NCI-H526 treated with DMSO at 0.1 percent for 48 hours (cell line): ENCODE results near the gene VASH2.
A peak's percentile ranks its signal among the peaks of the same experiment; 100 is the strongest.
"Not testable (repeated sequence)": the region's sequence is repeated elsewhere in the genome, so short reads cannot be mapped to it uniquely, and the experiment has no call there.

Experiments
- DNase-seq: peaks from one replicate; lab custom pipeline; 2025; lab: John Stamatoyannopoulos, UW

VASH2 gene

DNA sequence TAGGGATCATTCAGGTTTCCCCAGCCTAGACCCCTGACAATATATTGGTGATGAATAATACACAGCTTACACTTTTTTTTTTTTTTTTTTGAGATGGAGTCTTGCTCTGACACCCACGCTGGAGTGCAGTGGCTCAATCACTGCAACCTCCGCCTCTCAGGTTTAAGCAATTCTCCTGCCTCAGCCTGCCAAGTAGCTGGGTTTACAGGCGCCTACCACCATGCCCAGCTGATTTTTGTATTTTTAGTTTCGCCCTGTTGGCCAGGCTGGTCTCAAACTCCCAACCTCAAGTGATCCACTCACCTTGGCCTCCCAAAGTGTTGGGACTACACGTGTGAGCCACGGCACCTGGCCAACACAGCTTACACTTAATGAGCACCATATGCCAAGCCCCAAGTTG, 7.2 kb downstream of the VASH2 start:
- no peak for DNase-seq

DNA sequence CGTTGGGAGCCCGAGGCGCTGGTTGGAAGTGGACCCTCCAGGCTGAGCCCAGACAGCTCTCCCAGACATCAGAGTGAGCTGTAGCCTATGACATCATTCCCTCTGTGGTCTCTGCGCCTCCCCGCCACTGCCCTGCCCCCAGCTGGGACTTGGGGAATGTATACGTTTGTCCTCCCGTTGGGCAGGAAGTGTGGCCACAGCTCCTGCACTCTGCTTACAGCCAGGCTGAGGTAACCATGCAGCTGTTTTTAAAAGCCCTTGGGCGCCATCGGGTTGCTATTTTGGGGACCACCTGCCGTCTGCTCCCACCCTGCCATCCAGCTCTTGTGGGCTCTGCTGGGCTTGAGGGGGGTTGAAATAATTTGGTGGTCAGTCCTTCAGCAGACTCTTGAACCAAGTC, 7.8 kb downstream of the VASH2 start:
- no peak for DNase-seq

DNA sequence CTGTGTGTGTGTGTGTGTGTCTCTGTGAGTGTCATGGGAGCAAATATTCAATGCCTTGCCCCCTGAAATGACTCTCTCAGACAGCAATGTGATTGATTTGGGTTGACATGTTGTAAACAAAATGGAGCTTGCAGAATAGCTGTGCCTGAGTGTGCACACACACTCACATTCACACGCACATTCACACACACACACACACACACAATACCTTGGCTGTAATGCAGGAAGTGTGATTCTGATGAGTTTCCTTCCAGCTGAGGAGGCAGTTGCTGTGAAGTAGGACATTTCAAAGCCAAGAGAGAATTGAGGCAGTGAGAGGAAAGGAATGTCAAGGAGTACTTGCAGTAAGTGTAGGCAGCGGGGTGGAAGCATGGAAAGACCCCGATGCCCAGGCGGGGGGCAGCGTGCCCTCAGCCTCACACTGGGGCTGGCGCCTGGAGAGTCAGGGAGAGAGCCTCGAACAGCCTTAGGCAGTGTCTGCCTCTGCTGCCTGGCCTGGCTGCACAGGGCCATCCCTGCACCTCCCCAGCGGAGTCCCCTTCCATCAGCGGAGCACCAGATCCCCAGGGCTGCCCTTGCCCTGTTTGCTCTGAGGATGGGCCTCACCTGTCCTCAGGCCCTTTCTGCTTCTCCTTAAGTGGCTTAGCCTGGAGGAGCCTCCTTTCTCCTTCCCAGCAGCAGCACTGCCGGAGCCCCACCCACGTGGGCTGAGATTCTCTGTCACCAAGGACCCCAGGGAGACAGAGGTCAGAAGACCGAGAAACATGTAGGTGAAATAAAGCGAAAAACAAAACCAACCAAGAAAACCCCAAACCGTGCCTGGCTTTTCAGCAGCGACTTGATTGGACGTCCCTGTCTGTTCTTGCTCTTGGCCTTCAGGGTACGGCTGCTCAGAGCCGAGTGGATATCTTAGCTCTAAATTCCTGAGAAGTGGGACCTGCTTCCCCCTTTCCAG, 9.2 kb downstream of the VASH2 start:
- no peak for DNase-seq

DNA sequence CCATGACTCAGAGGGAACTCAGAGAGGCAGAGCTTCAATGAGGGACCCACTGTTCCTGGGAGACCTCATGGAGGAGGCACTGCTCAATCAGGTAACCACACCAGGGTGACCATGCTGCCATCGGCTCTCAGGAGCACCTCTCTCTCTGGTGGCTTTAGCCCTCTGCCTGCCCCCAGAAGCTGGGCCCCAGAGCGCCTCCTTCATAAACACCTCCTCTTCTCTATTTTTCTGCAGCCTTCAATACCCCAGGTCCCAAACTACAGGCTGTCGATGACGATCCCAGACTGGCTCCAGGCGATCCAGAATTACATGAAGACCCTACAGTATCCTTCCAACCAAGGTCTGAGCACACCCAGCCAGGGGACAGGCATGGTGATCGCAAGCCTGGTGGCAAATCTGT, 10.6 kb downstream of the VASH2 start:
- no peak for DNase-seq

DNA sequence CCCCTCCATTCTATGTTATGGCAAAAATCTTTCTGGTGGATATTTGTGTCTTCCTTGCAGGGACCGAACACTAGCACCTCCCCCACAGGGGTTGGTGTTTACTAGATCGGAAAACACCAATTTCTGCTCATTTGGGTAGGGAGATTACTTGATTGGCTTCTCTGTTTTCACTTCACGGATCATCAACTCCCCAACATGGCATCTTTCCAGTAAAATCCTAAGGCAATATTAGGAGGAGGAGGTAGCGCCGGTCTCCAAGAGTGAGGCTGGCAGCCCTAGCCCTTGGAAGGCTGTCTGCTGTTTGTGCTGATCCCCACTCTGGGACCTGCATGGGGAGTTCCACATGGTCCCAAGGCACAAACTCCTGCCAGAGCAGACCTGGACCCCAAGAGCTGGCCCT, 12.2 kb downstream of the VASH2 start:
- peak; percentile 50 for DNase-seq

DNA sequence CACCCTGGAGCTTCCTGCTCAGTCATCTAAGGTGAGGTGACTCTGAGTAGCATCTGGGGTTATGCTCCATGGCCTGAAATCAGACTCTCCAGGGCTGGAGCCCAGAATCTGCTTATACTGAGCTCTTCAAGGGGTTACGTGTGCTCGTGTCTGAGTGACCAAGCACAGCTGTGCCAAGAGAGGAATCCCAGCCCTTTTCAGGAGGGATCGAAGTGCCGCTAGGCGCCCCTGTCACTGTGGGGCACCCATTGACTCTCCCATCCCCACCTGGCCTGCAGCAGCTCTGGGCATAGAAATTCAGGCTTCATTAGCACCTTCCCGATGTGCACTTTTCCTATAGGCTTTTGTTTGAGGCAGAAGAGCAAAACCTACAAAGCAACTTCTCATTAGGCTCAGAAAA, 13.8 kb downstream of the VASH2 start:
- DNase-seq = no peak

DNA sequence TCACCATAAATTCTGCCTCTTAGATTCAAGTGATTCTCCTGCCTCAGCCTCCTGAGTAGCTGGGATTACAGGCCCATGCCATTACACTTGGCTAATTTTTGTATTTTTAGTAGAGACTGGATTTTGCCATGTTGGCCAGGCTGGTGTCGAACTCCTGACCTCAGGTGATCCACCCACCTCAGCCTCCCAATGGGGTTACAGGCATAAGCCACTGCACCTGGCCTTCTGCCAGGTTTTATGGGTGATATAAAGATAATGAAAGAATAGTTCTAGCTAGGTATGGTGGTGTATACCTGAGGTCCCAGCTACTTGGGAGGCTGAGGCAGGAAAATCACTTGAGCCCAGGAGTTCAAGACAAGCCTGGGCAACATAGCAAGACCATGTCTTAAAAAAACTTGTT, 14.7 kb downstream of the VASH2 start:
- DNase-seq = not testable (repeated sequence)

DNA sequence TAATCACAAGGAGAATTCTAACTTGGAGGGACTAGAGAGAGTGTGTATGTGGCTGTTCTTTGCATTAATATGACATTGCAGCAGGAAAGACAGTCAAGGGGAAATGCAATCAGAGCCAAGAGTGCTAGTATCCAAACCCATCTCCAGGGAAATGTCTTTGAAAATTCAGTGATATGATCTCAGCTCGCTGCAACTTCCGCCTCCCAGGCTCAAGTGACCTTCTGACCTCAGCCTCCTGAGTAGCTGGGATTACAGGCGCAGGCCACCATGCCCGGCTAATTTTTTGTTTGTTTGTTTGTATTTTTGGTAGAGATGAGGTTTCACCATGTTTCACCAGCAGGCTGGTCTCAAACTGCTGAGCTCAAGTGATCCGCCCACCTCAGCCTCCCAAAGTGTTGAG, 16.3 kb downstream of the VASH2 start:
- no peak for DNase-seq

DNA sequence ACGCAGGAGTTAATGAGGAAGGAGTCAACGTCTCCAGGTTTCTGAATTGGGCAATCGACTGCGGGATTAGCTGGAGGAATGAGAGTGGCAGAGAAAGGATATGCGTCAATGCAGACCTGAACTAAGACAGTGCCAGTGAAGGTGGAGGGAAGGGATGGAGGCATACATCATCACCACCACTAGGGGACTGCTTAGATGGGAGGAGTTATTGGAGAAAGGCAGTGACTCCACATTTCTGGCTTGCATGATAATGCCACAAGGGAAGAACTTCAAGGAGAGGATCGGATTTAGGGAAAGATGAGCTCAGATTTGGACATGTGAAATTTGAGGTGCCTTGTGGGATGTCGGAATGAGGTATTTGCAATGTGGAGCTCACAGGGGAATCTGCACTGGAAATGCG, 17.5 kb downstream of the VASH2 start:
- DNase-seq = no peak

DNA sequence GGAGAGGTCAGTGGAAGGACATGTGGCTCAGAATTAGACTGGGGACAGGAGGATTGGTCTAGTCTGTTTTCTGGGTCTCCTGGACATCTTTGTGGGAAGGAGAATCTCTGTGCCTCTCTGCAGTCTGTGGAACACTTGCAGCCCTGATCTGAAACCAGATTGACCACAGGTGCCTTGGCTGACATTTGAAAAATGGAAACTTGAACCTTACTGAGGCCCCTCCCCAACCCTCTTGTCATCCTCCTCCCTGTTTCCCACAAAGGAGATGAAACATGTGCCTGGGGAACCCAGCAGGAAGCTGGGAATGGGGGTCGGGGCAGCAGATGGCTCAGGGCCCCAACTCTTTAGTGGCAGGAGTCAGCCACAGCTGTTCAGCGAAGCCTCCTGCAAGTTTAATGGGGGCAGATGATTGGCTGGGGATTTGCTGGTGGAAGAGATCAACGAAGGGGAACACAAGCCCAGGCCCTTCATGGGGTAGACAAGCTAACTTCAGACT, 18.1 kb downstream of the VASH2 start:
- DNase-seq = no peak

DNA sequence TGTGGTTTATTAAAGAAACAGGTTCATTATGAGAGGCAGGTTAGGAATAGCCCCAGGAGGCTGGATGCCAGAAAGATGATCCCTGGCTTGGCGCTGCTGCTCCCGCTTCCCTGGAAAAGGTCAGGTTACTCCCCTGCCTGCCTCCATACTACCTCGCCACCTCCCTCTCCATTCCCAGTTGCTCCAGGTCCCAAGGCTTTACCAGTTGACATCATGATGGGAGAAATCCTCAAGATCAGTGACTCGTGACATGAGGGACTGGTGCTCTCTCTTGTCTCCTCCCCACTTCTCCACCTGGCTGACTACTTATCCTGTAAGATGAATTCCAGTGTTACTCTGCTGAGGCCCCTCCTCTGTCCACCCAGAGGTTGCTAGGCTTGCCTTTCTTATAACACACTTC, 19.7 kb downstream of the VASH2 start:
- no peak for DNase-seq

DNA sequence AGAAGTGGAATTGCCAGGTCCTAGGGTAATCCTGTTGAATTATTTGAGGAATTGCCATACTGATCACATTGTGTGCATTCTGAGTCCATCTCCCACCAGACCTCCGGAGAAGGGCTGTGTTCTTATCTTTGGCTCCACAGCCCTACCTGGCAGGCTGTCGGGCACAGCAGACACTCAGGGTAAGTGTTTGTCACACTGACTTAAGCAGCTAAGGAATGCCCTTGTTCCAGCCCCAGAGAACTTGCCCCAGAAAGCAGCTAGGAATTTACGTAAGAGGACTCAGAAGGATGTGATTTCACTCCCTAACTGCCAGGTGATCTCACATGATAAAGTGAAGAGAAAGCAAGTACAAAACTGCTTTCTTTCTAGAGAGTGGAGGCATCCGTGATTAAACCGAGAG, 21.0 kb downstream of the VASH2 start:
- no peak for DNase-seq

DNA sequence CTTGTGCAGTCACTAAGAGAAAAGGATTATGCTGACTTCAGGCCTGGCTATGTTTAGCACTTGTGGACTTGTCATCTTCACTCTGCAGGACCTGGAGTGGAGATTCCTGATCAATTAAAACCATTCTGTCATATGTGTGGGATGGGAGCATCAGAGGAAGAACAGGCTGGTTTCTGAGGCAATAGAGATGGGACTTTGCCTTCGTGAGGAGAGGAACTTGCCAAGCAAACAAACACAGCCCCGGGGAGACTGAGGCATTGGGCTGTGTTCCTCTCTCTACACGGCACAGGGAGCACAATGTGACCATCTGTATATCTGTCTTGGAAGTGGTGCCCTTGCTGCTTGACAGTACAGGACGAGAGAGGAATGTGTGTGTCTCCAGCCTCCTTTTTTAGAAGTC, 23.1 kb downstream of the VASH2 start:
- DNase-seq = no peak

DNA sequence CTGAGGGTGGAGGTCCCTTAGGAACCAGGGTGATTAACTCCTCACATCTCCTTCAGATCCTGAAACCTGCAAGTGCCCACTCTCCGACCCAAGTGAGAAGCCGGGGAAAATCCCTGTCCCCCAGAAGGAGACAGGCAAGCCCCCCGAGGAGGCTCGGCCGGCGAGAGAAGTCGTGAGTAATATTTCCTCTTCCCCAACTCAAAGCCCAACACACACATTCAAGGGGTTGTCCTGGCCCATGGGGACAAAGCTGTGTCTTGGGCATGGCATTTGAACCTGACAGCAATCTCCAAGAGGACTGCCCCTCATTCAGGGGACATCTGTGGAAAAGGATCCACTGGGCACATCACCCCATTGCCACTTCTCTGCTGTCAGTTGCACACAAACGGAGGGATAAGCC, 23.6 kb downstream of the VASH2 start:
- DNase-seq = no peak

DNA sequence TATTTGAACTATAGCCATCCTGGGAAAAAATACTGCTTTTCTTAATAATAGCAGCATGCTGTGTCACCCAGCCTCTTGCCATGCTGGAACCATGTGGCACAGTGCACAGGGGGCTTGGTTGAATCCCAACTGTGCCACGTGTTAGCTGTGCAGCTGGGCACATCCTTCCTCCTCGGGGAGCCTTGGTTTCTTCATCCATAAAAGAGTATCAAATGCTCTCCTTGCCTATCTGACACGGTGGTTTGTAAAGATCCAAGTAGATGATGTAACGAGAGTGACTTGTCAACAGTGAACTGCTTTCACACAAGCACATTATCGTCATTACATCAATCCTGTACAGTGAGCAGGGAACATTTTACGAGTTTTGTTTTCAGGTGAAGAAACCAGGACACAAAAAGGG, 24.4 kb downstream of the VASH2 start:
- DNase-seq = no peak

DNA sequence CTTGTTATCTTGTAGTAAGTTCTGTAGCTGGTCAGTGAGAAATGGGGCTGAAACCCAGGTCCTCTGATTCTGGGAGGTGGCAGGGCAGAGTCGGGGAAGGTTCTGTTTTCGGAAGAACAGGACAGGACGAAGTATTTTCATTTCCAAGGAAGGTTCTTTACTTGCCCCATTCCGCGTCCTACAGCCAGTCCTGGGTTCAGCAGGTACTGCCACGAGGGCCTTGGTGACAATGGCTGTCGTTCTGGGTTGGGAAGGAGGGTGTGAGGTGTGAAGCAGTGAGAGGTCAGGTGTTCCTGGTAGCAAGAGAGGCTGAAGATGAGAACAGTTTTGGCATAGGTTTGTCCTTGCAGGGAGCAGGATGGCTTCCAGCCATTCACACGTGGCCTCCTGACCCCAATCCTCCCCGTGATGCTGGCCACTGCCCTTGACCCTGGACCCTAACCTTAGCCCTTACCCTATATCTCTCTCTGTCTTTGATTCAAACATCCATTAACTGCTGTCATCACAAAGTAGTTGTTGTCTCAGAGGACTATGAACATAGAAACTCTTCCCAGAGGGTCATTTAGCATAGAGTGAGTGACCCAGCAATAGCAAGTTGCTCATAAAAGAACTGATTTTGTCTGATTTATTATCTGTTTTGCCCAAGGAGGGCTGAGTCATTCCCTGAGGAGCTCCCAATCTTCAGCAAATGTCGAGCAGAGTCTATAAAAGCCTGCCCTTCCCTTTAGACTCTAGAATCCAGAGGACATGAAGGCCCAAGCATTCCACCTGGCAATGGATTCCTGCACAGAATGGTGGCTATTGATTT, 25.0 kb downstream of the VASH2 start:
- DNase-seq = no peak

DNA sequence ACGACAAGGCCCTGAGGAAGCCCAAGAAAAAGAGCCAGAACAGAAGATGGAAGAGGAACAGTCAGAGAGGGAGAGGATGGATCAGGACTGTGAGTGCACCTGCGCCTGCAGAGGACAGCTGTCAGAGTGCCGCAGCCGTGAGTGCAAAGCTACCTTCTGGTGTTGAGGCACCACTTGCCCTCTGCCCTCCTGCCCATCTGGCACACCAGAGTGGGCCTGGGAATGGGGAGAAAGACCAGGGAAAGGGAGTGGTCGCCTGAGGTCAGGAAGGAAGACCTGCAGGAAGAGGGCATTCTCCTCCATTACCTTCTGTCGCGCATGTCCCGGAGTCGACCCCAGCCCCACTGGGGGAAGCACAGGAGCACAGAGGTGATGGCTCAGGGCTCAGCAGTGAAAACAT, 26.2 kb downstream of the VASH2 start:
- no peak for DNase-seq

DNA sequence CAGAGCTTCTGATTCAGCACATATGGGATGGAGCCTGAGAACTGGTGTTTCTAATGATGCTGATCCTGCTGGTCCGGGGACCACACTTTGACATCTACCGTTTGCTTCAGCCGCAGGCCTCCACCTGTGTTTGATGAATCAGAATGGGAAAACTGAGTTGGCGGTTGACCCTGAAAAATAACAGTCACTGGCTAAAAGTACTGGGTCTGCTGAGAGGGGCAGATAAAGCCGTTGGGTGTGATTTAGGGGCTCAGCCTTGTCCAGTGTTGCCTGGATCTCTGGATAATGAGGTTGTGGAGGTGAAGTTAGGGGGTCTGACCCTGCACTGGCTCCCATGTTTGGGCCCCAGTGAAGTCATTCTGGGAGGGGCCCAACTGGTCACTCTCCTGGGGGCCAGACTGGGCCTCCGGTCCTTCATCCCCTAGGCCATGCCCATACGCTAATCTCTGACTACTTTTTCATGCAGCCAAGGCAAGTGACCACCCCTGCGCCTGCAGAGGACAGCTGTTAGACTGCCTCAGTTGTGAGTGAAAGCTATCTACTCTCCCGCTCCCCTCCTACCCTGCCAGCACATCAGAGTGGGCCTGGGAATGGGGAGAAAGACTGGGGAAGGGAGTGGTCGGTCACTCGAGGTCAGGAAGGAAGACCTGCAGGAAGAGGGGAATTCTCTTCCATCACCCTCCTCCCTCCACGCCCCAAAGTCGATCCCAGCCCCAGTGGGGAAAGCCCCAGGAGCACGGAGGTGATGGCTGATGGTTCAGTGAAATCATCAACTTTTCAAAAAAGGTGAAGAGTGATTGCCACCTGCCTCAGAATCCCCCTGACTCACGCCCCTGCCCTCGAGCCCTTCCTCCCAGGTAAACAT, 27.7 kb downstream of the VASH2 start:
- no peak for DNase-seq

DNA sequence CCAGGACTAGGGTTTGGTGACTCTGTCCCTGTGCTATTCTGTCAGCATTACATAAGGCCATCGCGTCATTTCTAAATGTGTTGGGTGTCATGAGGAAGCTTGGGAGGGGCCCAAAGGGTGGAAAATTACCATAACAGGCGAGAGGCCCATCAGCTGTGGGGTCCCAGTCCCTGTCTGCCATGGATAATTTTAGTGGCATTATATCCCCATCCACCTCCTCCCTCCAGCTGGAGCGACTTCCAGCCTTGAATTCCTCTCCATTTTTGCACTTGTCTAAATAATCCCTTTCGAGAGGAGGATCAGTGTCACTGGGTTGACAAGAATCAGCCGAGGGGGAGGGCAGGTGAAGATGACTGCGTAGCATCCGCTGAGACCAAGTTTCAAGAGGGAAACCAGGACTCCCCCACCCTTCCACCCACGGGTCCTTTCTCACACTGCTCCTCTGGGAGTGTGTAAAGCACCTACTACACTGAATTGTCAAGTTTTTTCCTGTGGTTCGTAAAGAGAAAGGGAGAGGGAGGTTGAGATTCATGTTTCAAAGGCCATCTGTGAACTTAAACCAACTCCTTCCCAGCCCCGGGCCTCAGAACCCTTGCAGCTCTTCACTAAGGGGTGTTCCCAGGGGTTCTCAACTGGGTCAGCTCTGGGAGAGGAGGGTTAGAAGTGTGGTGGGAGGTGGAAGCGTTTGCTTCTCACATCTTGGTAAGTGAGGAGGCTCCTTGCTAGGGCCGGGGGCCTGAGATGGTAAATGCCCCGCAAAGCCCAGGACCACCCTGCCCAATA, 29.2 kb downstream of the VASH2 start:
- DNase-seq = no peak

DNA sequence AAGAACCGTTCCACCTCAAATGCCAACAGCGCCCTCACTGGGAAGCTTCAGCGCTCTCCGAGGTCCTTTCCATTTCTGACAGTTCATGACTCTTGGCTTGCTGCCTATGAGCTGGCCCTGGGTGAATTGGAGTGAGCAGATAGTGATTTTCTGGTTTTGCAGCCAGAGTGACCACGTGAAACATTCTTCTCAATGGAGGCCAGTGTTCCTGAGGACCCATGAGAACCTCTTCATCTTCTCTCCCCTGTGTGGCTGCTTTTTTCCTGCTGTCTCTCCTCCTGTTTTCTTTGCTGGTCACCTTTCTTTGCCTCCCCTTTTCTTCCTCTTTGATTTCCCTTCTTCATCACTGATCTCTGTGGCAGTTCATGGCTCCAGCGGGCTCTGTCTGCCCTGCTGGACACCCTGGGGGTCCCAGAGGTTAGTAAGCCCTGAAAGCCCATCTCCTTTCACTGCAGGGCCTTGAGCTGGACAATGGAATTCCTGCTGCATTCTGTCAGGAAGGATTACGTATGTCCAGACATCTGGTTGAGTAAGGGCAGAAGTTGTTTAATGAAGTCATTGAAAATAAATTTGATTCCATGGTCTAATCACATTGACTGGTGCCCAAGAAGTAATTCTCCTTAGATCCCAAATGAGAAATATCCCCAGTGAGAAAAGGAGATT, 29.9 kb downstream of the VASH2 start:
- DNase-seq = no peak

DNA sequence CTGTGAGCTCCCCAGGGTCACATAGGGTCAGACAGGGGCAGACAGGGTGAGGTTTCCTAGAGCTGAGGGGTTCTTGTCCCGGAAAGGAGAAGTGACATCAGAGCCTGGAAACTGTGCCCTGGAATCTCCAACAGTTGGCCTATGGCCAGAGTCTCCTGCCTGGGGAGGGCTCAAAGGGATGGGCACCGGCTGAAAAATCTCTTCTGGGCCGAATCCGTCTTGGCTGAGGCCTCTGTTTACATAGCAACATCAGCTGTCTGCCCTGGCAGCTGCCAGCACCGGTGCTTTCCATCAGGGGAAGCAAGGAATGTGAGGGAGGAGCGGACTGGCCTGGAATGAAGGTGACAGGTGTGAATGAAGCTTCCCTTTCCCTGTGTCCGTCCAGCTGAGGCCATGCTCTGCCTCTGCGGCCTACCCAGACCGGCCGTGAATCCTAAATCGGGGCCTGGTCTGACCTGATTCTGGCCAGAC, 30.7 kb downstream of the VASH2 start:
- no peak for DNase-seq
